Suppressor macrophage (primary cell): ENCODE results near the gene COL8A2.
"Not testable (repeated sequence)": the region's sequence is repeated elsewhere in the genome, so short reads cannot be mapped to it uniquely, and the experiment has no call there.

Source experiments
- DNase-seq, 4 experiments: peaks; one replicate each; pipeline ENCODE4 v3.0.0-alpha.2; 2020 to 2022
- total RNA-seq, 17 experiments: gene quantifications; one replicate each; lab custom pipeline; 2026; ENCODE audit warnings: mixed read lengths in 6 of 17, inconsistent platforms in 3 of 17; lab: John Stamatoyannopoulos, UW

Gene COL8A2
- 26.8 to 263 (median 82.4) reads per million in 17 experiments for total RNA-seq

DNA sequence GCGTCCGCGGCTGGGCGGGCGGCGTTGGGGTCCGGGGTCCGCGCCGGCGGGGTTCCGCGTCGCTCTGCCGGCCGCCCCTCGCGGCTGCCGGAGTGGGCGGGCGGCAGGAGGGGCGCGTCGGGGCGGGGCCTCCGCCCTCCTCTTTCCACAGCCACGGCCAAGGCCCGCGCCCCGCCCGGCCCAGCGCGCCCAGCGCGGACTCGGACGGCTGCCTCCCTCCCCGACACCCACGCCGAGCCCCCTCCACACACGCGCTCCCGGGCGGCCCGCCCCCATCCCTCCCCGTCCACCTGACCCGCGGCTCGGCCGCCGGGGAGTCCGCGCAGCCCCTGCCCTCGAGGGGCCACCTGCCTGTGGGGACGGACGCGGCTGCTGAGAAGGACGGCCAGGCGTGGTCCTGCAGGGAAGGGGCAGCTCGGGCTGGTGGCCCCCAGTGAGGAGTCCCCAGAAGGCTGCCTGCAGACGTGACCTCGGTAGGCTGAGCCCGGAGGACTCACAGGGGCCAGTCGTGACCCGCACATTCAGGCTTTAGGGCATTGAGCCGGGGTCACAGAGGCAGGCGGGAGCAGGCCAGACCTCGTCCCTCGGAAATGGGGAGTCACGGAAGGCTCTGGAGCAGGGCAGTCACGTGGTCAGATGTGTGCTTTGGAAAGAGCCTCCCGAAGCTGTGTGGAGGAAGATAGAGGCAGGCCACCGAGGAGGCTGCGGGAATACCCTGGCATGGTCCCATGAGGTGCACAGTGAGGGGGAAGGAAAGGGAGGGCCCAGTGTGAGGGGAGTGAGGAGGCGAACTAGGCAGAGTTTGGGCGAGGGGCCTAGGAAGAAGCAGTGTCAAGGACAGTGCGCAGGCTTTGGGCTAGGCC is at the start of gene COL8A2:
COL8A2 (minus strand) TSS at position 94 of the 863 bp plus-strand sequence. CDS start 24,980 bp downstream, outside the sequence.
- DNase-seq: peak in 2 of 4 experiments; percentile 69 to 72

DNA sequence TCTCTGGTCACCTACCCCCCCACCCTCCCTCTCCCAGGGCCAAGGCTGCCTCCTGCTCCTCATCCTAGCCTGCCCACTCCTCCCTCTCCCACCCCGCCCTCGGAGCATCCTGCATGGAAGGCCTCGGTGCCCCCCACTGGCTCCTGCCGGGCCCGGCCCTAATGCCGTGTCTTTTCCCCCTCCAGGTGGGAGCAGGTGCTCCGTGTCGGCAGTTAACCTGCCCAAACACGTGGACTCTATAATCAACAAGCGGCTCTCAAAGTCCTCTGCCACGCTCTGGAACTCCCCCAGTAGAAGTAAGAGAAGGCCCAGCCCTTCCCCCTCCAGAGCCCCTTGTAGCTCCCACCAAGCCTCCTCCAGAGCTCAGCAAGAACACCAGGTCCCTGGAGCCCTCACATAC is 49.7 kb upstream of the COL8A2 start:
- DNase-seq: no peak

DNA sequence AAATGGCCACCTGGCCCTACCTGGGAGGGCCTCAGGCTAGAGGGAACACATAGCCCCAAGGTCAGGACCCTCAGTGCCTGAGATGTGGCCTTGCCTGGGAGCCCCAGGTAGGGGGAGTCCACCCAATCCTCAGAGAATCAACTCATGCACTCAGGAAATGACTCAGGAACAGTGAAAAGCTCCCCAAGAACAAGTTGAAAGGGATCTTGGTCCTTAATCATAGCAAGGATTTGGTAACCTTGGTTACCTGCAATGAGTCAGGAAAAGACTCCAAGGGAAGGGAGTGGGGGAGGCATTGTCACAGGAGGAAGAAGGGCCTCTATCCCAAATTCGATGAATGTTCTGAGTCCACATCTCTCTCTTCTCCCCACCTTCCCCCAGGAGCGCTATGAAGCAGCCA is 48.0 kb upstream of the COL8A2 start:
- no peak for DNase-seq

DNA sequence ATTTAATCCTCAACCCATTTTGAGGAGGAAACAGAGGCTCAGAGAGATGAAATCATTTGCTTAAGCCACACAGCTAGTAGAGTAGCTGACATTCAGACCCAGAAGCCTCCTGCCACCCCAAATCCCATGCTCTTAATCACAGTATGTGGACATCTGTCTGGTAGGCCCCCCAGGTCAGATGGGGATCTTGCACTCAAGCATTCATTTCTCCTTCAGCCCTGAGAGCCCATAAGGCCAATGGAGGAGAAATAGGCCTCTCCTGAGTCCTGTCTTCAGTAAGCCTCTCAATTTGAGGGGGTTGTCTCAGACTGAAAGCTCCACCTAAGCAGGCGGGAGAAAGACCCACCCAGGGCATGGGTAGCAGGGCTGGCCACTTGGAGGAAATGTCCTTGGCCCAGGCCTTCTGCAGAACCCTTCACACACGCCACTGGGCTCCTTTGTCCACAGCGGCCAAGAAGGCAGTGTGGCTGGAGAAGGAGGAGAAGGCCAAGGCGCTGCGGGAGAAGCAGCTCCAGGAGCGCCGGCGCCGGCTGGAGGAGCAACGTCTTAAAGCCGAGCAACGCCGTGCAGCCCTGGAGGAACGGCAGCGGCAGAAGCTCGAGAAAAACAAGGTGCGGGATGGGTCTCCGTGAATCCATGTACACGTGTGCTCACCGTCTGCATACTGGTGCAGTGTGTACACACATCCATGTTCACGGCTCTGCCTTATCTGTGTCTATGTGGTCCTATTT is 47.2 kb upstream of the COL8A2 start:
- DNase-seq: no peak

DNA sequence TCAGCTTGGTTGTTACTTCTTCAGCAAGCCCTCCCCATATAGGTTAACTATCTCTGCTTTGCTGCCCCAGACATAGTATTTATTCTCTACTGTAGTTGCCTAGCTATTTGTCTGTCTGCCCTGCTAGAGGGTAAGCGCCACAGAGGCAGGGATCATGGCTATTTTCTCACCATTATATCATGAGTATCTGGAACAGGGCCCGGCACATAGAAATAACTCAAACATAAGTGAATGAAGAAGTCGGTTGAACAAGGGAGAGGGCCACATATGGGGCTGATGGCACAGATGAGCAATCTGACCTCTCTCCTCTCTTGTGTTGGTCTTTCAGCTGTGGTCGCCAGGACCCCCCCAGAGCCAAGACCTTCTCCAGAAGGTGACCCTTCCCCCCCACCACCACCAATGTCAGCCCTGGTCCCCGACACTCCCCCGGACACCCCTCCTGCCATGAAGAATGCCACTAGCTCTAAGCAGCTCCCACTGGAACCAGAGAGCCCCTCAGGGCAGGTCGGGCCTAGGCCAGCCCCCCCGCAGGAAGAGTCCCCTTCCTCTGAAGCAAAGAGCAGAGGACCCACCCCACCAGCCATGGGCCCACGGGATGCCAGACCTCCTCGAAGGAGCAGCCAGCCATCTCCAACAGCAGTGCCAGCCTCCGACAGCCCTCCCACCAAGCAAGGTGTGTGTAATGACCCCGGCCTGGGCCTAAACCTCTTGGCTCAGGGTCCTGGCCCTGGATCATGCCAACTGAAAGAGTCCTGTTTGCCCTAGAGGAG is 45.8 kb upstream of the COL8A2 start:
- DNase-seq: no peak

DNA sequence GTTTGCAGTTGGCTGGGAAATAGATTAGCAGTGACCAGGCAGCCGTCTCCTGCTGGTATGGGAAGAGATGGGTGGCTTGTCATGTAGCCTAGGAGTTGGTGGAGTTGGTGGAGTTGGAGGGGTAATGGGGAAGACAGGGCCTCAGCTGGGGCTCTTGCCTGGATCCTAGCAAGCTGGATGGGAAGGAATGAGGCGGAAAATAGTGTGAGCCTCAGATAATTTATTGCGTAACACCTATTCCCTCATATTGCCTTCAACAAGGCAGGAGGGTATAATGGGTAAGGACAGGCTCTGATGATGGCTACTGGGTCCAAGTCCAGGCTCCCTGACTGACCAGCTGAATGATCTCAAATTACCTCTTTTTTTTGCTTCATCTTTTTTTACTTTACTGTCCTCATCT is 43.5 kb upstream of the COL8A2 start:
- DNase-seq: no peak

DNA sequence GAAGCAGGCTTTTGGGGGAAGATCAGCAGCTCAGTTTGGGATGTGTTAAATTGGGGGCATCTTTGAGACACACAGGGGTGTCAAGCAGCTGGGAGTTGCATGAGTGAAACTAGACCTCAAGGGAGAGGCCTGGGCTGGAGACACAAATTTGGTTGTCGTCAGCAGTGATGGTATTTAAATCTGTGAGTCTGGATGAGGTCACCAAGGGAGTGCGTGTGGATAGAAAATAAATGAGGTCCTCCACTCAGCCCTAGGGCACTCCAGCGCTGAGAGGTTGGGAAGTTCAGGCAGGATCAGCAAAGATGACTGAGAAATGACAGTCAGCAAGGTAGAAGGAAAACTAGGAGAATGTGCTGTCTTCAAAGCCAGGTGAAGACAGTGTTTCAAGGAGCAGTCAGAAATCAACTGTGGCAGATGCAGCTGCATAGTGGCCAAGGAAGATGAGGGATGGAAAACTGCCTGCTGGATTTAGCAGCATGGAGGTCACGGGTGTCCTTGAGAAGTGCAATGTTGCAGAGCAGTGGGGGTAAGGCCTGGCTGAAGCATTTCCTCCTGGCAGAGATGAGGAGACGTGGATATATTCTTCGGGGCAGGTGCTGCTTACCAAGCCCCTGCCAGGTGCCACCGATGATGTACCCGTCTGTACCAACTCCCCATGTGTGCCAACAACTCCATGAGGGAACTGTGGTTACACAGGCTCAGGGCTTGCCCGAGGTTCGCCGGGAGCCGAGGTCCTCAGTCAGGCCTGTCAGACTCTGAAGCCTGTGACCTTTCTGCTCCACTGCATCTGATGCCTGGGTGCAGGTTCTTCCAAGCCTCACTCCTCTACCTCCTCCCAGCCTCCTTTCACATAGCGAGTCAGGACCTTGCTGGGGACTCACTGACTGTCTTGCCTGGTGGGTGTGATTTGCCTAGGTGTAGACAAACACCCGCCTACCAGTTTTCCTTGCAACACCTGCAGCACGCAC is 42.2 kb upstream of the COL8A2 start:
- DNase-seq: no peak

DNA sequence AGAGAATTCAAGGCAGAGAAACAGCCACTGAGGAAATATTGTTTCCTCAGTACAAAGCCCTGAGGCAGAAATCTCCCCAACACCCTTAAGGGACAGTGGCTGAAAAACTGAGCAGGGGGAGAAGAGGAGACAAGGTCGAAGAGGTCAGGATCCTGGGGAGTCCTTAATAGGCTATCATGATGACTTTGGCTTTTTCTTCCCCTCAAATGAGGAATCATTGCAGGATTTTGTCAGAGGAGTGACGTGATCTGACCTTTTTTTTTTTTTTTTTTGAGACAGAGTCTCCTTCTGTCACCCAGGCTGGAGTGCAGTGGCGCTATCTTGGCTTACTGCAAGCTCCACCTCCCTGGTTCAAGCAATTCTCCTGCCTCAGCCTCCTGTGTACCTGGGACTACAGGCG is 41.1 kb upstream of the COL8A2 start:
- DNase-seq: peak in 2 of 4 experiments; percentile 59 to 67

DNA sequence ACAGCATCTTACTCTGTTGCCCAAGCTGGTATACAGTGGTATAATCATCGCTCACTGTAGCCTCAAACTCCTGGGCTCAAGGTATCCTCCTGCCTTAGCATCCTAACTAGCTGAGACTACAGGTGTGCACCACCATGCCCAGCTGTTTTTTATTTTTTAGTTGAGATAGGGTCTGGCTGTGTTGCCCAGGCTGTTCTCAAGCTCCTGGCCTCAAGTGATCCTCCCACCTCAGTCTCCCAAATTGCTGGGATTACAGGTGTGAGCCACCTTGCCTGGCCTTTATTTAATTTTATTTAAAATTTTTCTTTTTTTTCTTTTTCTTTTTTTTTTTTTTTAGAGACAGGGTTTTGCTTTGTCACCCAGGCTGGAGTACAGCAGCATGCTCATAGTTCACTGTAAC is 40.1 kb upstream of the COL8A2 start:
- DNase-seq: no peak

DNA sequence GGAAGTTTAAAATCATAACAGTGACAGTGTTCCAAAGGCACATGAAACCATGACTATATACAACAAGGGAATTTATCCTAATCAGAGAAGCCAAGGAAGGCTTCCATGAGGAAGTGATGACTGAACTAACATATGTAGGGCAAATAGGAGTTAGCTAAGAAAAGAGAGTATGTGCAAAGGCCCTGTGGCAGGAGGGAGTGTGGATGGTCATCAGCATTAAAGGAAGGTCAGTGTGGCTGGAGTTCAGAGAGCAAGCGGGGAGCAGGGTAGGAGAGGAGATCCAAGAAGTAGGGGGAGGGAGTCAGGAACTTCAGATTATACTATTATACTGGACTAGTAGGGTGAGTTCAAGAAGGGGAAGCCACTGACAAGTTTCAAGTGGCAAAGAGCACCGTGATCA is 39.3 kb upstream of the COL8A2 start:
- DNase-seq: peak in 3 of 4 experiments; percentile 46 to 59 (median 49)

DNA sequence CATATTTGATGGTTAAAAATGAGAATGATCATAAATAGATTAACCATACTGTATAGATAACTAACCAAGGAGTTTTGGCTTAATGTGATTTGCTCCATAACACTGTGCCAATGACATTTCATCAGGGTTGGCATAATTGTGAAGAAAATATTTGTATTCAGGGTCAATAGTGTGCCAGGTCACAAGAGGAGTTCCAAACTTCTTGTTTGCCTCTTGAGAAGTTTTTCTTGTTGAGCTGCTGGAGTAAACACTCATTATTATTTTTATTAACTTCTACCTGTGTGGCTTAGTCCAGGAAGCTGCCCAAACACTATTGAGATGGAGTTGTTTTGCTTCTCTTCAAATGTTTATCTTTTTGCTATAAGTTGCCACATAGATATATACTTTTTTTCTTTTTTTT is 38.4 kb upstream of the COL8A2 start:
- no peak for DNase-seq

DNA sequence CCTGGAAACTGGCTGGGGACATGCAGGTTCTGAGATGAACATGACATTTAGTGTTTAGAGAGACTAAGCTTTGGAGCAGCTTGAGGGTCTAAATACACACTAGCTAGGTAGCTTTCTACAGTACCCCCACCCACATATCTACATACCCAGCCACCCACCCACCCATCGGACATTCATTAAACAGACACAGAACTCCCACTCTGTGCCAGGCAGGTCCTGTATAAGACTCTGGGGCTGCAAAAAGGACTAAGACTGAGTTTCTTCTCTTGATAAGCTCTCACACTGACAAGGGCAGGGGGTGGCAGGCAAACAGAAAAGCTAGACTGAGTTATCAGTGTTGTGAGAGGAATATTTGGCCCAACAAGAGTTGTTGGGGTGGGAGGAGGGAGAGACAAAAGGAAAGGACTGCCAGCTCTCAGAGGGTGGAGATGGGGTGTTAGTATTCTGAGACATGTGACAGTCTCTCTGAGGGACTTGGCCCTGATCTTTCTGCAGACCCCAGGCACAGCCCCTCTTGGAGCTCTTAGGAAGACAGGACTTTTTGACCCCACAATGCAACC is 37.7 kb upstream of the COL8A2 start:
- DNase-seq: no peak

DNA sequence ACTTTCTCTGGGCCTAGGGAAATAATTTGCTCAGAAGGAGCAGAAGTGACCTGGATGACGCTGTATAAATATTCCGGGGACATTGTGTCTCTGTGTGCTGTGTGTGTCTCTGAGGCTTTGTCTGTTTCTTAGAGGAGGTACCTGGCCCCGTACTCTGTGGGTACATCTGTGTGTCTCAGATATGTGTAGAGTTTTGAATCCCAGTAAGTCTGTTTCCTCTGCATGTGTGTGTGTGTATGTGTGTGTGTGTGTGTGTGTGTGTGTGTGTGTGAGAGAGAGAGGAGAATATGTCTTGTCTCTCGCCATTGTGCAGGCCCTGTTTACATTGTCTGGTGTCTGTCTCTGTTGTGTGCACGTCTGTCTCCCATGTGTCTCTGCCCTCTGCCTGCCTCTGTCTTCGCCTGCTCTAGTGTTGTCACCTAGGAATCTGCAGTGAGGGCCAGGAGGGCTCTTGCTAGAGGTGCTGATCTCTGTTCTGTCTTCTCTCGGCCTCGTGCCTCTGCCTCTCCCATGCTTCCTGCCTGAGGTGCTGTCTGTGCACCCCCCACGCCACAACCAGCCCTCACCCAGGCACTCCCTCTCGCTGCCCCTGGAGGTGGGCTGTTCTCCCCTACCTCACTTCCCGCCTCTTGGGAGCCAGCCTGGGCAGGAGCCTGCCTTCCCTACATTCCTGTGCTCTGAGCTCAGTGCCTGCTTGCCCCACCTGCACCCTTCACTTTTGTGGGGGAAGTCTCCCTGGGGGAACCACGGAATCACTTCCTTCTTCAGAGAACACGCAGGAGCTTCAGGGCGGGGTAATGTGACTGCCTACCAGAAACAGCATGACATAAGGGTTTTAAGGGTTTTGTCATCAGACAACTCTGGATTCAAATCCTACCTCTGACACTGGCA is 36.9 kb upstream of the COL8A2 start:
- DNase-seq: peak; percentile 71 to 88 (median 84)

DNA sequence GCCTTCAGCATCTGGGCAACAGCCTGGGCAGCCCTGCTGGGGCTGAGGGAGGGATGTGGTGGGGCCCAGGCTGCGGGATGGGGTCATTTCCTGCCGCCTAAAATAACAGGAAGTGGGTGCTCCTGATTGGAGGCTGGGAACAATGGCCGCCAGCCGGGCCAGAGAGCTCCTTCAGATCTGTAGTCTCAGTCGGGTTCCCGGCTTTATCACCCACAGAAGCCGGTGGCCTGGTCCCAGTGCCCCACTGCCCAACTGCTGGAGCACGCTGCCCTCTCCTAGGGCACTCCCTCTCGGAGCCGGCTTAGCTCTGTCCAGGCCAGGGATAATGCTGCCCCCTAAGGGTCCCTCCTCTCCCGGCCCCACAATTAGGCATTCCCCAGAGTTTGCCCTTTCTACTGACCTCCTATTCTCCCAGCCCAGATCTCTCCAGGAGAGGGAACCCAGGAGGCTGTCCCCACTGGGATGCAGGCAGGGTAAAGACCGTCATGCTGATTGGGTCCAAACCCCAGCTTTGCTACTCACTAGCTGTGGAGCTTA is 36.0 kb upstream of the COL8A2 start:
- peak; percentile 72 to 86 (median 82) for DNase-seq

DNA sequence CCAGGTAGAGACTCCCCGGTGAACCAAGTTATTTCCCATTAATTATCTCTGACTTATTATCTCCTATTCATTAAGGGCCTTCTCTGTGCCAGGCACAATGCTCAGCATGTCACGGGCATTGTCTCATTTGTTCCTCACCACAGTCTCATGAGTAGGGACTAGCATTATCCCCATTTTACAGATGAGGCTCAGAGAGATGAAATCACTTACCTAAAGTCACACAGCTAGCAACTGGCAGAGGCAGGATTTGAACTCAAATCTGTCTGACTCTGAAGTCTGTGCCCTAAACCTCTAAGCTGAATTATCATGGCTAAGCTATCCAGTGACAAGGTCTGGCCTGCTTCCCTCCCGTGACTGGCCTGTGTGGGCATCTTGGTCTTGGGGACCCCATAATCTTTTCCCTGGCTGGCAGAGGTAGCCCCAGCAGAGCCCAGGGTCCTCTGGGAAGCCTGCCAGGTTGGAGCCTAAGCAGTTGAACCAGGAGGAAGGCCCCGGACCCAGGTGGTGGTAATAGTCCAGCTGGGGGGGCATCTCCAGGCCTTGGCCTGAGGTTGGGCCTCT is 35.4 kb upstream of the COL8A2 start:
- DNase-seq: no peak

DNA sequence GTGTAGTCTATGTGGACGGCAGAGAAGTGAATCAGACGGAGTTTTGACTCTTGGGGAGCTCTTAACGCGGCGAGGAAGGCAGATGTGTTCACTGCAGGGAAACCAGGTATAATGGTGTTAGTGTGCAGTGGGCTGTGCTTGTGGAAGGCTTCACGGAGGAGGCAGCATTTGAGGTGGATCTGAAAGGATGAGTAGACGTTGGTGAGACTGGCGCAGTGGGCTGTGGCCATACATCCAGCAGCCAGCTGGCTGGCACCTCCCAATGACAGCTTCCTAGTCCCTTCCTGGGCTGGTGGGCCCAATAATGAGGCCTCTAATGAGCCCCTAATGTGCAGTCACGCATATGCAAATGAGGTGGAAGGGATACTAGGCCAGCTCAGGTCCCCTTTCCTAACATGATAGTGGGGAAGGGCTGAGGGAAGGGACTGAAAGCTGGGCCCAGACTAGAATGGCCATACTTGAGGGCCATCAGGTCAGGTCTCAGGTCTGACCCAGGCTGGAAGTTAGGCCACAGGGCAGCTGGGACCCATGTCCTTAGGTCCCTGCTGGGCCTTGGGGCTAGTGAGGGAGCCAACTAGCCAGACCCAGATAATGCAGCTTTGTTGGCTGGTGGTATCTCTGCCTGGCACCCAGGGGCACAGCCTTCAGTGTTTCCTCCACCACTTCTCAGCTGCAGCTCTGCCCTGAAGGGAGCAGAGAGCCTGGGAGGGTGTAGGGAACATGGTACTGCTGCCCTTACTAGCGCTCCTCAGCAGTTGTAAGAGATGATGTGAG is 34.8 kb upstream of the COL8A2 start:
- DNase-seq: no peak

DNA sequence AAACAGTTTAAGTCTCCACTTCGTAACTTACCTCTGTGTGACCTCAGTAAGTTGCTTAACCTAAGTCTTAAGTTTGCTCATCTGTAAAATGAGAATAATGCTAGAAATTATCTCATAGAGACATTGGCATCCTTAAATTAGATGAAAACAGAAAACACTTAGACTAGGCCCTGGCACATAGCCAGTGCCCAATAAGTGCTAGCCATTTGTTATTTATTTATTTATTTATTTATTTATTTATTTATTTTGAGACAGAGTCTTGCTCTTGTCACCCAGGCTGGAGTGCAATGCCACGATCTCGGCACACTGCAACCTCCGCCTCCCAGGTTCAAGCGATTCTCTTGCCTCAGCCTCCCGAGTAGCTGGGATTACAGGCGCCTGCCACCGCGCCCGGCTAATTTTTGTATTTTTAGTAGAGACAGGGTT is 33.8 kb upstream of the COL8A2 start:
- not testable (repeated sequence) for DNase-seq

DNA sequence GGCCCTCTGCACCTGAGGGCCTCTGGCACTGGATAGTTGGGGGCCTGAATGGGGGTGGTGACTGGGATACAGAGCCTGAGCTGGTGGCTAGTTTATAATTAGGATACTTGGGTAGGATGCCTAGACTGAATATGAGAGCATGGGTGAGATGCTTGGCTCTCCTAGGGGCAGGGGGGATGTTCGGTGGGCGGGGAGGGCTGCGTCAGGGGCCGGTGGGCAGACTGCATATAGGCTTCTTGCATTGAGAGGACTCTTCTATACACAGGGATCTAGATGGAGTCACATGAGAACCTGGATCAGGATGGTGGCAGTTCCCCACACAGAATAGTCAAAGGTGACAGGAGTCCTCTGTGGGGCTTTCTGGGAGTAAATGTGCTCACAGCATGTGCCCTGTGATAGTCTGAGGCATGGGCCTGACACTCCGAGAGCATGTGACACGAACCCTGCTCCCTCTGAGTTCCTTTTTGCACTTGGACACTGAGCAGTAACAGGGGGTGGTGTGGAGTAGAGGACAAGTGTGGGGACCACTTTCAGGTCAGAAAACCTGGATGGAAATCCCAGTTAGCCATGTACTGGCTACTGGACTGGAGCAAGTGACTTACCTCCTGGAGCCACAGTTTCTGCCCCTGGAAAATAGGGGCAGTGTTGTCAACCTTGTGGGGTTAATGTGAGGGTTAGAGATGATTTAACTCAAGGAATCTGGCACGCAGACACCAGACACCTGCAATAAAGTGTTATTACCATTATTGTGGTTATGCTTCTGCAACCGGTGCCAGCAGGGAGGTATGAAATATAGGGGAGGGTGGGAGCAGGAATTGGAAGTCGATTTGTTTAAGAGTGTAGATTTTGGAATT is 33.2 kb upstream of the COL8A2 start:
- DNase-seq: peak in 3 of 4 experiments; percentile 51 to 61 (median 59)
